GM21360 (cell line): ENCODE measurements around the gene KCNK17.
"Not testable (repeated sequence)": the region's sequence is repeated elsewhere in the genome, so short reads cannot be mapped to it uniquely, and the experiment has no call there.

Source experiments
- ATAC-seq: cut with Tn5 transposase; IDR thresholded peaks from one replicate; pipeline ENCODE4 v1.9.1; 2021; ENCODE audit warnings: mild to moderate bottlenecking, moderate library complexity; ENCODE audit not compliant: unreplicated experiment

Gene KCNK17

DNA sequence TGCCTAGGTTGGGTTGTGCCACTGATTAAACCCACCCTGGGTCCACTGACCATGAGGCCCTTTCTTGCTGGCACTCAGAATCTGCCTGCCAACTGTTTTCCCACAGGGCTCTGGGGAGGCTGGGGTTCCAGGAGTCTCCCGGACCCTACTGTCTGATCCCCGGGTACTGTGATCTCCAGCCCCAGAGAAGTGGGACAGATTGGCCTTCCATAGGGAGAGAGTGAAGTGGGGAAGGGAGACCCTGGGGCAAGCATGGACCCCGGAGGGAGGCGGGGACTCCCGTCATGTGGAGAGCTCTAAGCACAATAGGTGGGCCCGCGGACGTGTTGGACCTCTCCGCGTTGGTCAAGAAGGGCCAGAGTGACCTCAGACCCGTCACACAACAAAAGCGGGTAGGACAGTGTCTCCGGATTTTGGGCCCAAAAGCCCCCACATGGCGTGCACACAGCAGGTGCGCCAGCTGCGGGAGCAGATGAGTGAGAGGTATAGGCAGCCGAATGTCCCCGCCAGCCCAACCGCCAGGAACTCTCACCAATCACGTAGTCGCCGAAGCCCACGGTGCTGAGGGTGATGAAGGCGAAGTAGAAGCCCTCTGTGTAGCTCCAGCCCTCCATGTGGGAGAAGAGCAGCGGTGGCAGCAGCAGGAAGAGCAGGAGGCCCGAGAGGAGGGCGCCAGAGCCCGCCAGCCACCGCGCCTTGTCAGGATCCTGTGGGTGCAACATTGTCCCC lies 10.6 kb downstream of the KCNK17 start:
- no peak for ATAC-seq

GRCh38 chr6:39302669-39303424 lies 11.4 kb downstream of the KCNK17 start:
- peak; percentile 84 for ATAC-seq

- no peak for ATAC-seq
These were observed 12.2 kb downstream of the KCNK17 start for GRCh38 chr6:39302011-39302410.

DNA sequence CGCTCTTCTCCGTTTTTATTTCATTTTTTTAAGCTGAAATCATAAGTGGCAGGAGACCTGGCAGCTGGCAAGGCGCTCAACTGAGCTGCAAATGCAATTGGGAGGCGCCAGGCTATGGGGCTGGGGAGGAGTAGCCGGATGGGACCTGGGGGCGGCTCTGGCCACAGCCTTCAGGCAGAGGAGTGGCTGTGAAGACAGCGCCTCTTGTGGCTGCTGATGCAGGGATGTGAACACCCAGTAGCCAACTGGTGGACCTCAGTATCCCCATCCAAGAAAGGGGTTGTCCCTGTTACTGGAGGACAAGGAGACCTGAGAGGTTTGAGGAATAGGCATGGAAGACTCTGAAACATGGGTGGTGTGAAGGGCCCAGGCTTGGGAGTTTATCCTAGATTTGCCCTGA lies 12.6 kb downstream of the KCNK17 start:
- ATAC-seq, result no peak

DNA sequence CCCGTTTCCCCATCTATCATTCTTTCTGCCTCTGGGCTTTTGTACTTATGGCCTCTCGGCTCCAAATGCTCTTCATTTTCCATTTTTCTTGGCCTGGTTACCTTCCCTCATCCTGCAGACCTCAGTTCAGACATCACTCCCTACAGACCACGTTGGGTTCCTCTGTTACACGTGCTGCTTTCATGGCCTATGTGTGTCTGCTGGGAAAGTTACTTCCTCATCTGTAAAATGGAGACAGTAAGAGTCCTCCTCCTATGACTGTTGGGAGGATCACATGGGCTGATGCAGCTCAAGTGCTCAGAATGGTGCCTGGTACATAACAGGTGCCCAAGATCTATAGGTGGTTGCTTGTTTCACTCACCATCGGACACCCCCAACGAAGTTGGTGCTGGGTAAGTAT lies 13.5 kb downstream of the KCNK17 start:
- no peak for ATAC-seq

DNA sequence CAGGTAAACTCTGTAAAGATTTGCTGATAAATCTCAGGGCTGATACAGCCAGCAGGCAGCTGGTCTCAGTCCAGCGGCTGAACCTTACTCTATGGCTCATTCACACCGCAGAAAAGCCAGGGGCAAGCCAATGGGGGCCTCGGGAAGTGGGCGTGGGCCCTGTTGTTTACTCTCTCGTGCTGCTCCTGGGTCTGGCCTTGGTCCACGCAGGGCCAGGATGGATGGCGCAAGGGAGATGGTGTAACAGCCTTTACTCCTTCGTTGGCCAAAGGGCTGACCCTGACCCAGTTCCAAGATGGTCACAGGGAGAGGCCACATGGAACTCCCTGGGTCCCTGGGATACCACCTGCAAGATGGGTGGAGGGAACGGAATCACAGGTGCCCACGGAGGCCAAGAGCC lies 16.2 kb downstream of the KCNK17 start:
- ATAC-seq, result no peak

GRCh38 chr6:39296745-39297640 lies 17.2 kb downstream of the KCNK17 start:
- ATAC-seq, result no peak

DNA sequence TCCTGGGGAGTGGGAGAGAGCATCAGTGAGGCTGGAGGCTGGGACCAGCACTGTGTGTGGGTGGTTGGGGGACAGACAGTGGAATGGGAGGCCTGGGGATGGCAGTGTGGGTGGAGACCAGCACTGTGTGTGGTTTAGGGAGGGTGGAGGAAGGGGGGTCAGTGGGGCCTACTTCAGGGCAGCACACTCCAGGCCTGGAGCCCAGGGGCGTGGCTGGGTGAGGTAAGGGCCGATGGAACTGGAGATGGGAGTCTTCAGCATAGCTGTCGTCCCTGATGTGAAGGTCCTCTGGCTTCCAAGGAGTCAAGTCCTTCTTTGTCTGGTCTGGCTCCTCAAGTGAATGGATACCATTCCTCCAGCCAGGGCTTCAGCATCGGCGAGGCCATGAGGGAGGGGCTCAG lies 18.6 kb downstream of the KCNK17 start:
- ATAC-seq, result no peak

- ATAC-seq, result no peak
These were observed 19.3 kb downstream of the KCNK17 start for GRCh38 chr6:39294899-39295298.

DNA sequence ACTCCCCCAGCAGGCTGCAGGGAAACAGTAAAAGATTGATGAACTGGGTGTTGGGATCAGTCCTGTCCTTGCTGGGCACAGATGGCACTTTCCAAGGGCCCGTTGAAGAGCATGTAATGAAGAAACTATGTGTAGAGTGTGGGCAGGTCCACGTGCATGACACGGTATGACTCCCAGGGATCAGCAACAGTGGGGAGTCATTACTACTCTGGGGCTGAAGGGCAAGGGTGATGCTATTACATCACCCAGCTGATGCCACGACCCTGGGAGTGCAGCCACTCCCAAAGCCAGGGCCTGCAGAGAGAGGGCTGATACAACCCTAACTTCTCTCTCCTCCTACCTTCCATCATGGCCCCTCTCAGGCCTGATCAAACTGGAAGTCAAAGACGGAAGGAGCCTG lies 20.1 kb downstream of the KCNK17 start:
- no peak for ATAC-seq

- no peak for ATAC-seq
These were observed 21.6 kb downstream of the KCNK17 start for GRCh38 chr6:39292637-39293036.

DNA sequence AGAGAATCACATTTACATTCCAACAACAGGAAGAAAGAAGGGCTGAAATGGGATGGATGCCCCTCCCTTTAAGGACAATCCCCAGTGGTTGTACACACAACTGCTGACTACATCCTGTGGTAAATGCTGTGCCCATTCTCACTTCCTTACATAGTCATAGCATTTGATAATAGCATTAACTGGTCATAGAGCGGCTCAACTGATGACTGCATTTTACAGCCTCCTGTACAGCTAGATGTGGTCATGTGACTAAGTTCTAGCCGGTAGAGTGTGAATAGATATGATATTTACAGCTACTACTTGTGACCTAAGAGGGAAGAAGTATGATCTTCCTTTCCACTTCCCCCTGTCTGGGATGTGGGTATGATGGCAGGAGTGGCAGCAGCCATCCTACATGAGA lies 24.7 kb downstream of the KCNK17 start:
- ATAC-seq, result no peak

GRCh38 chr6:39287601-39288000 lies 26.6 kb downstream of the KCNK17 start:
- ATAC-seq, result no peak

DNA sequence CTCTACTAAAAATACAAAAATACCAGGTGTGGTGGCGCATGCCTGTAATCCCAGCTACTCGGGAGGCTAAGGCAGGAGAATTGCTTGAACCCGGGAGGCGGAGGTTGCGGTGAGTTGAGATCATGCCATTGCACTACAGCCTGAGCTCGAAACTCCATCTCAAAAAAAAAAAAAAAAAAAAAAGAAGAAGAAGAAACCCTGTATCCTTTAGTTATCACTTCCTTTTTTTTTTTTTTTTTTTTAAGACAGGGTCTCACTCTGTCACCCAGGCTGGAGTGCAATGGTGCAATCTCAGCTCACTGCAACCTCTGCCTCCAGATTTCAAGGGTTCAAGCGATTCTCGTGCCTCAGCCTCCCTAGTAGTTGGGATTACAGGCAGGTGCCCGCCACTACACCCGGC lies 27.6 kb downstream of the KCNK17 start:
- ATAC-seq, result not testable (repeated sequence)

DNA sequence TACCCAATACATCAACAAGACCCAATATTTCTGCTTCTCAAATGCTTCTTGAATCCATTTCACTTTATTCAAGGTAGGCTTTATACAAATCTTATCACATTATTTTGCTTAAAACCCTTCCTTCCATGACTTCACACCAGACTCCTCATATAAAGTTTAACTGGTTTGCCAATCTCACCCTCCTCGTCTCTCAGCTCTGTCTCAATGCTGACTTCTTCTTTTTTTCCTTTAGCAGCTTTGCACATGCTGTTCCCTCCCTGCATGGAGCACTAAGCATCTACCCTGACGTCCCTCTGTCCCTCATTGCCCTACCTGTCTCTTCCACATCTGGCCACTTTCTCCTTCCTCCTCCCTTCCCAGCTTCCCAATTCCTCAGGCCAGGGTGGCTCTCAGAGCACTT lies 31.4 kb downstream of the KCNK17 start:
- no peak for ATAC-seq

DNA sequence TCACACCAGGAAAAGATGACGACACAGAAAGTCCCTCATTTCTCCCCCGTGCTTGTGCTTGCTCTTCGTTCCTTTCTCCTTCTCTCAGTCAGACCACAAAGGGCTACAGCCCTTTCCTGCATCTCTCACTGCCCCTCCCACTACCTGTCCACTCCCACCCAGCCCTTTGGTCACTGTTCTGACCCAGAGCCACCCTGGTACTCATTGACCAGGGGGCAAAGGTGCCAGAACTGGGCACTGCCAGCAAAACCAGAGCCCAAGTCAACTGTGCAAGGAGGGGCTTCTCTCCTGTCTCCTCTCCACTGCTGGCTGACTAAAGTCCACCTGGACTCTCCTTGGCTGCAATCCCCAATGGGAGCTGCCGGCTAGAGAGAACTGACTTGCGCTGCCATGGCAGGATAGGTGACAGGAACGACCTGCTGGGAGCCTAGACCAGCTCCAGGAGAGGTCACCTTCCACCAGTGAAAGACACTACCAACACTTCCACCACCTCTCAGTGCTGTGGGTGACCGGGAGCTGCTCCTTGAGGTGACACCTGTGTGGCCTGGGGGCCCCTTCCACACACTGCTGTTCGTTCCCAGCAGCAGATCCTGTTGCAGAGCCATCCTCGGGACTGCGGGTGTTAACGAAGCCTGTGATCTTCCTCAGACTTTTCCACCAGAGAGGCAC lies 32.8 kb downstream of the KCNK17 start:
- no peak for ATAC-seq

DNA sequence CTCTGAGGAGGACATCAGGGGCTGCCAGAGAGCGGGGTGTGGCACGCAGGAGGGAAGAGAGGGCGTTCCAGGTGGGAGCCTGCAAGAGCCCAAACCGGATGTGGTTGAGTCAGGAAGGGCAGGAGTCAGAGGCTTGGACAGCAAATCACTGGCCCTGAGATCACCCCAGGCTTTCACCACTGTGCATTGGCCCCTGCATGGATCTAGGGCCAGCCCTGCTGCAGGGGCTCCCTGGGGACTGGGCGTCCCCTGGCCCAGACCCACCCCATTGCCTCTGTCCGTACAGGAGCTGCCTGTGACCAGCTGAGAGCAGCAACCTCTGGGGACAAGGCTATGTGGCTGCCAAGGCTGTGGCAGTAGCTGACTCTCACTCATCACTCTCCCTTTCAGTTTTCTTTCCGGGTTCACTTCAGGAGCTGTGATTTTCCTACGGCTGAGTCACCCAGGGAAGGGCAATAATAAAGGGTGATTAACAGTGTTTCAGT lies 33.9 kb downstream of the KCNK17 start:
- ATAC-seq, result no peak

DNA sequence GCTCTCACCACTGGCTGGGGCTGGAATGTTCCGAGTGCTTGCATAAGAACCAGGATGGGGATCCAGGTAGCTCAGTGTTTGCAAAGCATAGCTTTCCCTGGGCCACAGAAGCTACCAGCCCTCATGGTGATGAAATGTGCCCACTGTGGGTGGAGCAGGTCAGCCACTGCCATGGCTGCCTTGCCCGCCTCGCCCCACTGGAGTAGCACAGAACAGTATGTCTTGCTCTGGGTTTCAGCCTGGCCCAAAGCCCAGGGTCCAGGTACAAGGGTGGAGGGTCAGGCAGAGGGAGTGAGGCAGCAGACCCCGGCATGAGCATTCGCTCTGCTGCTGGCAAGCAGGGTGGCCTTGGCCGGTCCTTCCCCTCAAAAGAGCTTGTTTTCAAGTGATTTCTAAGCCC lies 34.7 kb downstream of the KCNK17 start:
- no peak for ATAC-seq

DNA sequence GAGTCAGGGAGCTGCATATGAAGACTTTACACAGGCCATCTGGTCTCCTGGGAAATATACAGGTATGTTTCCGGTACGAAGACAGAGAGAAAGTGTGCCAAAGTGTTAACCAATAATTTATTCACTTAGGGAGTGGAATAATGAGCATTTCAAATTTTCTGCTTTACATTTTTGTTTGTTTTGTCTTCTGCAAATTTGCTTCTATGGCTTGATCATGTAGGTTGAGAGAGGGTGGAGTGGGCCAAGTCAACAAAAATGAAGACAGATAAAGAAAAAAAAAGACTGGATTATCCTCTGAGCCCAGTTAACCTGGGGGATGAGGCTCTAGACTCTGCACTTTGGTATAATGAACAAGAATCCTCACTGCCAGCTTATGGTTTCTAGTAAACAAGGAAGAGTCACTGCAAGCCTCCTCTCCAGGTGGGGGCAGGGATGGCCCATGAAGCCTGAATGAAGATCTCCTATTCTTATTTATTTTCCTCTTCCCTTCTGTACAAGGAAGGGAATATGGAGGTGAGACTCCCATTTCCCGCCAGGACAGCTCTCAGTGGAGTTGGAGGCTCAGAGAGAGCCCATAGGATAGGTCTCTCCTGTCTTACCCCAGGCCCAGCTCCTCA lies 37.7 kb downstream of the KCNK17 start:
- no peak for ATAC-seq

DNA sequence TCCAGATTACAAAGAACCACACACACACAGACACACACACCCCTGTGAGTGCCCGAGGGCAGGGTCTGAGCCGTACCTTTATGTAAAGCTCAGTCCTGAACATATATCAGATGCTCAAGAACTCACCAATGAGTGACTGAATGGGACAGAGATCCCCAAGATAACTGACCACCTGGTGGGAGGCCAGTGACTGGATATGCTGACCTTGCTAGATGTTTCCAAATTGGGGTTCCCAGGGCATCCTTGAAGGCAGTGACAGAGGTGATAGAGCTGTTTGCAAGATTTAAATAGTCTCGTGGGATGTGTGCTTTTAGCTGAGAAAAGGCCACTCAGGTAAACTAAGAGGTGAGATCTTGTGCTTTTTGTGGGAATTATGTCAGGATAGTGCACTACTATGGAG lies 39.3 kb downstream of the KCNK17 start:
- no peak for ATAC-seq
